HCT116 (cell line): ENCODE results near the gene NXN. TPM values are rescaled to one million over a fixed set of nuclear protein-coding genes. Genes with fewer than 3 reads are reported as not detected.

ENCODE experiments used
- ATAC-seq: fragments of 200-7000 bp; cut with Tn5 transposase; 2 replicates; pipeline ENCODE4 v1.9.1; 2020; ENCODE audit warnings: mild to moderate bottlenecking, moderate library complexity
- BruUV-seq: library from RNA; stranded (reverse); fragments of 400-500 nt; replicated peaks from 2 replicates; lab custom pipeline; 2021; lab: Mats Ljungman, UMichigan
- CTCF ChIA-PET: fragments of 300-600 bp; sonication (Branson Sonifier 250); formaldehyde crosslinking; loops from one replicate; lab custom pipeline; 2021; ENCODE audit warnings: antibody characterized with exemption; lab: Charles Lee
- POLR2A ChIA-PET: fragments of 300-600, 350-600 bp; sonication (Branson Sonifier 250); formaldehyde crosslinking; loops from one replicate; lab custom pipeline; 2021; ENCODE audit warnings: antibody characterized with exemption; lab: Charles Lee
- RAD21 ChIA-PET, 2 experiments: fragments of 300-600 bp; sonication (Branson Sonifier 250); formaldehyde crosslinking; loops; one replicate each; lab custom pipeline; 2023; ENCODE audit warnings: low total read pairs in 2 of 2; ENCODE audit not compliant: uncharacterized antibody in 2 of 2, unreplicated experiment in 2 of 2, low non-redundant PET in 1 of 2; lab: Charles Lee
- DNase-seq: peaks from one replicate; pipeline ENCODE4 v3.0.0-alpha.2; 2010; ENCODE audit warnings: low read depth, low spot score
- H2AFZ ChIP-seq: fragments of 200-600 bp; shearing (Covaris generic), sonication (generic); 2 replicates; pipeline ENCODE4 v1.6.1; 2017; ENCODE audit warnings: low read depth, mixed run types, mixed read lengths, antibody characterized with exemption, low read length; ENCODE audit not compliant: poor library complexity, severe bottlenecking
- H3K27ac ChIP-seq: 2 replicates; pipeline ENCODE4 v1.5.1; 2012; ENCODE audit warnings: low read depth, low read length
- H3K27me3 ChIP-seq: fragments of 200-600 bp; sonication (generic); 2 replicates; pipeline ENCODE4 v1.6.1; 2016; ENCODE audit warnings: mixed run types, low read length, mixed read lengths; ENCODE audit not compliant: insufficient read depth
- H3K36me3 ChIP-seq, 2 experiments: fragments of 200-500 bp in 1 of 2; fragments of 200-600 bp in 1 of 2; sonication (Bioruptor generic) in 1 of 2; sonication (generic) in 1 of 2; 2 replicates each; pipeline versions ENCODE4 v1.5.1 to v1.6.1; 2014 to 2016; ENCODE audit warnings: low read length in 2 of 2, inconsistent platforms in 1 of 2, mixed read lengths in 1 of 2, mixed run types in 1 of 2; ENCODE audit not compliant: insufficient read depth in 2 of 2, control insufficient read depth in 1 of 2
- H3K4me1 ChIP-seq, 2 experiments: fragments of 200-600 bp in 1 of 2; sonication (generic) in 1 of 2; 2 replicates each; pipeline versions ENCODE4 v1.5.1 to v1.6.1; 2012 to 2017; ENCODE audit warnings: low read length in 2 of 2, inconsistent platforms in 1 of 2, mild to moderate bottlenecking in 1 of 2, mixed read lengths in 1 of 2, mixed run types in 1 of 2, moderate library complexity in 1 of 2; ENCODE audit not compliant: insufficient read depth in 2 of 2, control insufficient read depth in 1 of 2
- H3K4me2 ChIP-seq: fragments of 200-600 bp; sonication (generic); 2 replicates; pipeline ENCODE4 v1.6.1; 2017; ENCODE audit warnings: mixed run types, low read length, mixed read lengths
- H3K4me3 ChIP-seq, 2 experiments: fragments of 200-600 bp in 1 of 2; sonication (generic) in 1 of 2; replicated peaks in 1 of 2; 2 replicates each; pipeline ENCODE4 v1.5.1; 2011 to 2016; ENCODE audit warnings: low read length in 2 of 2, control low read depth in 1 of 2, low read depth in 1 of 2, mild to moderate bottlenecking in 1 of 2, mixed read lengths in 1 of 2, mixed run types in 1 of 2
- H3K79me2 ChIP-seq: fragments of 200-600 bp; sonication (generic); 2 replicates; pipeline ENCODE4 v1.6.1; 2017; ENCODE audit warnings: mild to moderate bottlenecking, mixed run types, low read length, moderate library complexity, mixed read lengths; ENCODE audit not compliant: insufficient read depth
- H3K9ac ChIP-seq: fragments of 200-600 bp; sonication (generic); 2 replicates; pipeline ENCODE4 v1.6.1; 2016; ENCODE audit warnings: low read length, mixed read lengths
- H3K9me2 ChIP-seq: fragments of 200-600 bp; sonication (generic), shearing (Covaris generic); 2 replicates; pipeline ENCODE4 v1.6.1; 2017; ENCODE audit warnings: mixed run types, mild to moderate bottlenecking, moderate library complexity; ENCODE audit not compliant: insufficient read depth
- H3K9me3 ChIP-seq, 2 experiments: fragments of 200-500 bp in 1 of 2; fragments of 200-600 bp in 1 of 2; sonication (Bioruptor generic) in 1 of 2; sonication (generic) in 1 of 2; 2 replicates each; pipeline ENCODE4 v1.6.1; 2014 to 2017; ENCODE audit warnings: low read length in 2 of 2, mixed read lengths in 2 of 2, inconsistent platforms in 1 of 2, low read depth in 1 of 2, mild to moderate bottlenecking in 1 of 2, mixed run types in 1 of 2, moderate library complexity in 1 of 2; ENCODE audit not compliant: control insufficient read depth in 1 of 2, insufficient read depth in 1 of 2
- H4K20me1 ChIP-seq: fragments of 200-600 bp; sonication (generic), shearing (Covaris generic); 2 replicates; pipeline ENCODE4 v1.6.1; 2017; ENCODE audit warnings: mixed run types, mild to moderate bottlenecking, moderate library complexity; ENCODE audit not compliant: insufficient read depth
- CBX3 ChIP-seq: IDR thresholded peaks from 2 replicates; pipeline ENCODE4 v1.6.1; 2012; ENCODE audit warnings: low read depth
- CTCF ChIP-seq, 3 experiments: fragments of 200-600 bp in 1 of 3; sonication (generic) in 1 of 3; IDR thresholded peaks in 2 of 3; conservative IDR thresholded peaks in 1 of 3; 2 replicates each; pipeline ENCODE4 v1.5.1; 2012 to 2017; ENCODE audit warnings: low read depth in 2 of 3, low read length in 2 of 3, antibody characterized with exemption in 1 of 3, borderline replicate concordance in 1 of 3, control low read depth in 1 of 3, mild to moderate bottlenecking in 1 of 3, mixed read lengths in 1 of 3, mixed run types in 1 of 3, moderate library complexity in 1 of 3; ENCODE audit not compliant: insufficient read depth in 1 of 3
- EGR1 ChIP-seq: IDR thresholded peaks from 2 replicates; pipeline ENCODE4 v1.6.1; 2012; ENCODE audit warnings: low read depth
- ELF1 ChIP-seq: IDR thresholded peaks from 2 replicates; pipeline ENCODE4 v1.6.1; 2012; ENCODE audit warnings: low read depth, borderline replicate concordance
- RAD21 ChIP-seq: IDR thresholded peaks from 2 replicates; pipeline ENCODE4 v1.6.1; 2012; ENCODE audit warnings: low read depth, mild to moderate bottlenecking
- SIN3A ChIP-seq: IDR thresholded peaks from 2 replicates; pipeline ENCODE4 v1.6.1; 2012; ENCODE audit warnings: low read depth
- SP1 ChIP-seq: IDR thresholded peaks from 2 replicates; pipeline ENCODE4 v1.6.1; 2012; ENCODE audit warnings: low read depth
- YY1 ChIP-seq: IDR thresholded peaks from 2 replicates; pipeline ENCODE4 v1.6.1; 2011; ENCODE audit warnings: low read length, low read depth, moderate library complexity, mild to moderate bottlenecking; ENCODE audit not compliant: insufficient replicate concordance; ENCODE audit errors: extremely low read depth
- ZBTB33 ChIP-seq: IDR thresholded peaks from 2 replicates; pipeline ENCODE4 v1.6.1; 2011; ENCODE audit warnings: mild to moderate bottlenecking, low read length, moderate library complexity; ENCODE audit not compliant: insufficient replicate concordance; ENCODE audit errors: extremely low read depth
- ZFX ChIP-seq: fragments of 450-650 bp; IDR thresholded peaks from 2 replicates; pipeline ENCODE4 v1.6.1; 2017
- ZNF274 ChIP-seq: fragments of 200-500 bp; sonication (Bioruptor generic); IDR thresholded peaks from 2 replicates; pipeline ENCODE4 v1.6.1; 2014; ENCODE audit warnings: mild to moderate bottlenecking, low read depth, low read length, inconsistent platforms
- intact Hi-C: fragments of 100-400 bp; cut with micrococcal nuclease; formaldehyde crosslinking; loops from 2 replicates; pipeline ENCODE4 v1.10.0; 2022
- total RNA-seq: library from RNA; stranded (reverse); gene quantifications from one replicate; pipeline ENCODE4 v1.2.1, GENCODE V29; 2021; ENCODE audit not compliant: unreplicated experiment

The NXN gene
- total RNA-seq, 1 experiment from 2014 or later: 83.7 TPM

GRCh38 chr17:841313-841712 lies 138.3 kb downstream of the NXN start:
- Histone ChIP-seq H3K9me2 (no peaks in the 10 kb centered on the region), H3K79me2 (peaks cover 63% of the 10 kb centered on the region), H3K27ac (no peak overlapping the region), H3K4me2 (no peak overlapping the region), H4K20me1 (no peaks in the 10 kb centered on the region), H3K4me1 (no peaks in the 10 kb centered on the region), H3K27me3 (no peaks in the 10 kb centered on the region), H3K9ac (no peak overlapping the region), H3K36me3 (no peaks in the 10 kb centered on the region), H2AFZ (no peak overlapping the region), H3K4me3 (no peak overlapping the region), H3K9me3 (no peaks in the 10 kb centered on the region)
- intact Hi-C loops: no loop called here
- no peak for TF ChIP-seq SP1
- no peak for TF ChIP-seq ZFX
- no peak for TF ChIP-seq SIN3A
- no peak for TF ChIP-seq CTCF (IDR thresholded peaks at IDR 0.05 in 2 of 3, conservative IDR thresholded peaks at IDR 0.05 in 1 of 3; ENCODE audit: borderline replicate concordance in 1 of 3, insufficient read depth in 1 of 3, low read depth in 2 of 3, low read length in 2 of 3)
- no peak for TF ChIP-seq CBX3
- no peak for TF ChIP-seq YY1
- no peak for TF ChIP-seq ELF1
- no peak for TF ChIP-seq ZBTB33
- no peak for TF ChIP-seq ZNF274
- no peak for TF ChIP-seq EGR1
- TF ChIP-seq RAD21: no peak
- POLR2A ChIA-PET: no interaction called here
- CTCF ChIA-PET: no interaction called here
- BruUV-seq: no TSS peak
- ATAC-seq (no peak), DNase-seq (no peak)
- RAD21 ChIA-PET: no interaction called here
